ENCODE data around the gene CCL27. TPM values are rescaled to one million over a fixed set of nuclear protein-coding genes. Genes with fewer than 3 reads are reported as not detected.

The CCL27 gene
- polyA plus RNA-seq, 2 of the 4 experiments (the other 2 are of a cell fraction): 0.22 to 0.27 TPM

DNA sequence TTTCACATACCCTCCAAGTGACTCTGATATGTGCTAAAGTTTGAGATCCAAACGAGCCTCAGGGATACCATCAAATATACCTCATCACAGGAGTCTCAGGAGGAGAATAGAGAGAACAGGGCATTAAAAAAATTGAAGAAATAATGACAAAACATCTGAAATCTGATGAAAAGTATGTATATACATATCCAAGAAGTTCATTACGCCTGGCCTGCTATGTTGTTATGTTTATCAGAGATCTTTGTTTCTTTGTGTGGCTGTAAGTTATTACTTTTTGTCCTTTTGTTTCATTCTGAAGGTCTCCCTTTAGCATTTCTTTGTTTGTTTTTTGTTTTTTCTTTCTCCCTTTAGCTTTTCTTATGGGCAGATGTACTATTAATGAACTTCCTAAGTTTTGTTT, 31.1 kb upstream of the CCL27 start:
- H3K4me2 ChIP-seq: no peak overlapping the region
- ChIA-PET CTCF (interaction anchor here (1.0 to 10.1 kb wide), 3 partner anchors 6 to 357 kb away, joined by 3 to 135 read pairs (median 3); no protein-coding TSS in a partner anchor), POLR2A (no interaction called here)
- no peak for ATAC-seq
- H3K4me3 ChIP-seq: no peak overlapping the region
- no peak for FAIRE-seq
- no peaks in the 10 kb centered on the region for H3K4me1 ChIP-seq
- WGBS (ENCODE audit: missing lambda C conversion rate): 16% methylated on average over 2 of the region's 2 CpGs
- no peaks in the 10 kb centered on the region for H3K9me3 ChIP-seq
- DNase-seq (ENCODE audit: low read depth in 1 of 2, low spot score in 1 of 2): no peak
- no peak overlapping the region for H3K27ac ChIP-seq
- TF ChIP-seq JUN (IDR thresholded peaks at IDR 0.05) (no peak), ZC3H11A (IDR thresholded peaks at IDR 0.05) (no peak), CEBPB (IDR thresholded peaks at IDR 0.05) (no peak), RNF2 (IDR thresholded peaks at IDR 0.05; ENCODE audit: borderline replicate concordance, low read depth) (no peak), RFX5 (IDR thresholded peaks at IDR 0.05) (no peak), HOXB5 (CRISPR knock-in tag; IDR thresholded peaks at IDR 0.05) (no peak), HDAC2 (IDR thresholded peaks at IDR 0.05) (no peak), CBX8 (IDR thresholded peaks at IDR 0.05) (no peak), NR3C1 (IDR thresholded peaks at IDR 0.05) (no peak)
- TF ChIP-seq, protein P1, sequence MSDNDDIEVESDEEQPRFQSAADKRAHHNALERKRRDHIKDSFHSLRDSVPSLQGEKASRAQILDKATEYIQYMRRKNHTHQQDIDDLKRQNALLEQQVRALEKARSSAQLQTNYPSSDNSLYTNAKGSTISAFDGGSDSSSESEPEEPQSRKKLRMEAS (IDR thresholded peaks at IDR 0.05): no peak
- TF ChIP-seq, protein P2, sequence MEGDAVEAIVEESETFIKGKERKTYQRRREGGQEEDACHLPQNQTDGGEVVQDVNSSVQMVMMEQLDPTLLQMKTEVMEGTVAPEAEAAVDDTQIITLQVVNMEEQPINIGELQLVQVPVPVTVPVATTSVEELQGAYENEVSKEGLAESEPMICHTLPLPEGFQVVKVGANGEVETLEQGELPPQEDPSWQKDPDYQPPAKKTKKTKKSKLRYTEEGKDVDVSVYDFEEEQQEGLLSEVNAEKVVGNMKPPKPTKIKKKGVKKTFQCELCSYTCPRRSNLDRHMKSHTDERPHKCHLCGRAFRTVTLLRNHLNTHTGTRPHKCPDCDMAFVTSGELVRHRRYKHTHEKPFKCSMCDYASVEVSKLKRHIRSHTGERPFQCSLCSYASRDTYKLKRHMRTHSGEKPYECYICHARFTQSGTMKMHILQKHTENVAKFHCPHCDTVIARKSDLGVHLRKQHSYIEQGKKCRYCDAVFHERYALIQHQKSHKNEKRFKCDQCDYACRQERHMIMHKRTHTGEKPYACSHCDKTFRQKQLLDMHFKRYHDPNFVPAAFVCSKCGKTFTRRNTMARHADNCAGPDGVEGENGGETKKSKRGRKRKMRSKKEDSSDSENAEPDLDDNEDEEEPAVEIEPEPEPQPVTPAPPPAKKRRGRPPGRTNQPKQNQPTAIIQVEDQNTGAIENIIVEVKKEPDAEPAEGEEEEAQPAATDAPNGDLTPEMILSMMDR (IDR thresholded peaks at IDR 0.05): no peak

DNA sequence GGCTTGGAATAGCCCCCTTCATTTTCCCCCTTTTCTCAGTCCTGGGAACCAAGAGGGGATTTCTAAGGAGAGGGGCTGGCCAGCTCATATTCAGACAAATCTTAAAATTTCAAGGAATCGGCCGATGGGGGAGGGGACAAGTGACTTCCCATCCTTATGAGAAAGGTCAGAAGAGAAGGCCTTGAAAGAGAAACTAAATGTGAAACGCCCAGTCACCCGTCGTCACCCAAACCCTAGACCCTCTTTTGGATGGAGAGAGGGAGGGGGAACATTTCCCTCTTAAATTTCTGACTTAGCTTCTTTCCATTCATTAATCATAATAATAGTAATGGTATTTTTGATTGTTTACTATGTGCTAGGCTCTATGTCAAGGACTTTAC, 29.5 kb upstream of the CCL27 start:
- FAIRE-seq (no peak), ATAC-seq (no peak), DNase-seq (ENCODE audit: low read depth in 1 of 2, low spot score in 1 of 2) (no peak)
- H3K4me2 ChIP-seq: no peak overlapping the region
- WGBS (ENCODE audit: missing lambda C conversion rate): 58% methylated on average over 5 of the region's 5 CpGs
- no peak overlapping the region for H3K4me3 ChIP-seq
- ChIA-PET POLR2A (no interaction called here), CTCF (interaction anchor here (0.6 to 10.1 kb wide), 6 partner anchors 8 to 194 kb away, joined by 3 to 135 read pairs (median 4); no protein-coding TSS in a partner anchor)
- H3K27ac ChIP-seq: no peak overlapping the region
- no peaks in the 10 kb centered on the region for H3K4me1 ChIP-seq
- TF ChIP-seq PHF8 (IDR thresholded peaks at IDR 0.05; ENCODE audit: borderline replicate concordance, low read depth) (no peak), RFX5 (IDR thresholded peaks at IDR 0.05) (no peak), TFCP2L1 (CRISPR knock-in tag; IDR thresholded peaks at IDR 0.05) (no peak), ZFP36 (IDR thresholded peaks at IDR 0.05; ENCODE audit: borderline replicate concordance, partially characterized antibody) (no peak), RARB (CRISPR knock-in tag; IDR thresholded peaks at IDR 0.05) (no peak), CEBPB (IDR thresholded peaks at IDR 0.05) (no peak), ZSCAN20 (CRISPR knock-in tag; IDR thresholded peaks at IDR 0.05) (no peak), MAFK (IDR thresholded peaks at IDR 0.05; ENCODE audit: partially characterized antibody) (no peak), KDM1A (IDR thresholded peaks at IDR 0.05; ENCODE audit: low read depth) (no peak), ZNF302 (CRISPR knock-in tag; IDR thresholded peaks at IDR 0.05) (no peak), EHF (CRISPR knock-in tag; IDR thresholded peaks at IDR 0.05) (no peak), NR3C1 (IDR thresholded peaks at IDR 0.05) (no peak), HOXA7 (CRISPR knock-in tag; IDR thresholded peaks at IDR 0.05) (no peak)
- TF ChIP-seq, protein P3, sequence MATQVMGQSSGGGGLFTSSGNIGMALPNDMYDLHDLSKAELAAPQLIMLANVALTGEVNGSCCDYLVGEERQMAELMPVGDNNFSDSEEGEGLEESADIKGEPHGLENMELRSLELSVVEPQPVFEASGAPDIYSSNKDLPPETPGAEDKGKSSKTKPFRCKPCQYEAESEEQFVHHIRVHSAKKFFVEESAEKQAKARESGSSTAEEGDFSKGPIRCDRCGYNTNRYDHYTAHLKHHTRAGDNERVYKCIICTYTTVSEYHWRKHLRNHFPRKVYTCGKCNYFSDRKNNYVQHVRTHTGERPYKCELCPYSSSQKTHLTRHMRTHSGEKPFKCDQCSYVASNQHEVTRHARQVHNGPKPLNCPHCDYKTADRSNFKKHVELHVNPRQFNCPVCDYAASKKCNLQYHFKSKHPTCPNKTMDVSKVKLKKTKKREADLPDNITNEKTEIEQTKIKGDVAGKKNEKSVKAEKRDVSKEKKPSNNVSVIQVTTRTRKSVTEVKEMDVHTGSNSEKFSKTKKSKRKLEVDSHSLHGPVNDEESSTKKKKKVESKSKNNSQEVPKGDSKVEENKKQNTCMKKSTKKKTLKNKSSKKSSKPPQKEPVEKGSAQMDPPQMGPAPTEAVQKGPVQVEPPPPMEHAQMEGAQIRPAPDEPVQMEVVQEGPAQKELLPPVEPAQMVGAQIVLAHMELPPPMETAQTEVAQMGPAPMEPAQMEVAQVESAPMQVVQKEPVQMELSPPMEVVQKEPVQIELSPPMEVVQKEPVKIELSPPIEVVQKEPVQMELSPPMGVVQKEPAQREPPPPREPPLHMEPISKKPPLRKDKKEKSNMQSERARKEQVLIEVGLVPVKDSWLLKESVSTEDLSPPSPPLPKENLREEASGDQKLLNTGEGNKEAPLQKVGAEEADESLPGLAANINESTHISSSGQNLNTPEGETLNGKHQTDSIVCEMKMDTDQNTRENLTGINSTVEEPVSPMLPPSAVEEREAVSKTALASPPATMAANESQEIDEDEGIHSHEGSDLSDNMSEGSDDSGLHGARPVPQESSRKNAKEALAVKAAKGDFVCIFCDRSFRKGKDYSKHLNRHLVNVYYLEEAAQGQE (IDR thresholded peaks at IDR 0.05): no peak
- TF ChIP-seq, protein P4, sequence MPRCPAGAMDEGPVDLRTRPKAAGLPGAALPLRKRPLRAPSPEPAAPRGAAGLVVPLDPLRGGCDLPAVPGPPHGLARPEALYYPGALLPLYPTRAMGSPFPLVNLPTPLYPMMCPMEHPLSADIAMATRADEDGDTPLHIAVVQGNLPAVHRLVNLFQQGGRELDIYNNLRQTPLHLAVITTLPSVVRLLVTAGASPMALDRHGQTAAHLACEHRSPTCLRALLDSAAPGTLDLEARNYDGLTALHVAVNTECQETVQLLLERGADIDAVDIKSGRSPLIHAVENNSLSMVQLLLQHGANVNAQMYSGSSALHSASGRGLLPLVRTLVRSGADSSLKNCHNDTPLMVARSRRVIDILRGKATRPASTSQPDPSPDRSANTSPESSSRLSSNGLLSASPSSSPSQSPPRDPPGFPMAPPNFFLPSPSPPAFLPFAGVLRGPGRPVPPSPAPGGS (IDR thresholded peaks at IDR 0.05): no peak
- no peaks in the 10 kb centered on the region for H3K9me3 ChIP-seq
